ENCODE data around the gene SLC9A9. TPM values are rescaled to one million over a fixed set of nuclear protein-coding genes. Genes with fewer than 3 reads are reported as not detected.

Gene SLC9A9
- total and polyA plus RNA-seq, 2 of the 8 experiments (the other 6 are each of a cell fraction or from before 2014, with no cell fraction given), result 0.48 to 1.1 TPM

- TF ChIP-seq, protein P1, sequence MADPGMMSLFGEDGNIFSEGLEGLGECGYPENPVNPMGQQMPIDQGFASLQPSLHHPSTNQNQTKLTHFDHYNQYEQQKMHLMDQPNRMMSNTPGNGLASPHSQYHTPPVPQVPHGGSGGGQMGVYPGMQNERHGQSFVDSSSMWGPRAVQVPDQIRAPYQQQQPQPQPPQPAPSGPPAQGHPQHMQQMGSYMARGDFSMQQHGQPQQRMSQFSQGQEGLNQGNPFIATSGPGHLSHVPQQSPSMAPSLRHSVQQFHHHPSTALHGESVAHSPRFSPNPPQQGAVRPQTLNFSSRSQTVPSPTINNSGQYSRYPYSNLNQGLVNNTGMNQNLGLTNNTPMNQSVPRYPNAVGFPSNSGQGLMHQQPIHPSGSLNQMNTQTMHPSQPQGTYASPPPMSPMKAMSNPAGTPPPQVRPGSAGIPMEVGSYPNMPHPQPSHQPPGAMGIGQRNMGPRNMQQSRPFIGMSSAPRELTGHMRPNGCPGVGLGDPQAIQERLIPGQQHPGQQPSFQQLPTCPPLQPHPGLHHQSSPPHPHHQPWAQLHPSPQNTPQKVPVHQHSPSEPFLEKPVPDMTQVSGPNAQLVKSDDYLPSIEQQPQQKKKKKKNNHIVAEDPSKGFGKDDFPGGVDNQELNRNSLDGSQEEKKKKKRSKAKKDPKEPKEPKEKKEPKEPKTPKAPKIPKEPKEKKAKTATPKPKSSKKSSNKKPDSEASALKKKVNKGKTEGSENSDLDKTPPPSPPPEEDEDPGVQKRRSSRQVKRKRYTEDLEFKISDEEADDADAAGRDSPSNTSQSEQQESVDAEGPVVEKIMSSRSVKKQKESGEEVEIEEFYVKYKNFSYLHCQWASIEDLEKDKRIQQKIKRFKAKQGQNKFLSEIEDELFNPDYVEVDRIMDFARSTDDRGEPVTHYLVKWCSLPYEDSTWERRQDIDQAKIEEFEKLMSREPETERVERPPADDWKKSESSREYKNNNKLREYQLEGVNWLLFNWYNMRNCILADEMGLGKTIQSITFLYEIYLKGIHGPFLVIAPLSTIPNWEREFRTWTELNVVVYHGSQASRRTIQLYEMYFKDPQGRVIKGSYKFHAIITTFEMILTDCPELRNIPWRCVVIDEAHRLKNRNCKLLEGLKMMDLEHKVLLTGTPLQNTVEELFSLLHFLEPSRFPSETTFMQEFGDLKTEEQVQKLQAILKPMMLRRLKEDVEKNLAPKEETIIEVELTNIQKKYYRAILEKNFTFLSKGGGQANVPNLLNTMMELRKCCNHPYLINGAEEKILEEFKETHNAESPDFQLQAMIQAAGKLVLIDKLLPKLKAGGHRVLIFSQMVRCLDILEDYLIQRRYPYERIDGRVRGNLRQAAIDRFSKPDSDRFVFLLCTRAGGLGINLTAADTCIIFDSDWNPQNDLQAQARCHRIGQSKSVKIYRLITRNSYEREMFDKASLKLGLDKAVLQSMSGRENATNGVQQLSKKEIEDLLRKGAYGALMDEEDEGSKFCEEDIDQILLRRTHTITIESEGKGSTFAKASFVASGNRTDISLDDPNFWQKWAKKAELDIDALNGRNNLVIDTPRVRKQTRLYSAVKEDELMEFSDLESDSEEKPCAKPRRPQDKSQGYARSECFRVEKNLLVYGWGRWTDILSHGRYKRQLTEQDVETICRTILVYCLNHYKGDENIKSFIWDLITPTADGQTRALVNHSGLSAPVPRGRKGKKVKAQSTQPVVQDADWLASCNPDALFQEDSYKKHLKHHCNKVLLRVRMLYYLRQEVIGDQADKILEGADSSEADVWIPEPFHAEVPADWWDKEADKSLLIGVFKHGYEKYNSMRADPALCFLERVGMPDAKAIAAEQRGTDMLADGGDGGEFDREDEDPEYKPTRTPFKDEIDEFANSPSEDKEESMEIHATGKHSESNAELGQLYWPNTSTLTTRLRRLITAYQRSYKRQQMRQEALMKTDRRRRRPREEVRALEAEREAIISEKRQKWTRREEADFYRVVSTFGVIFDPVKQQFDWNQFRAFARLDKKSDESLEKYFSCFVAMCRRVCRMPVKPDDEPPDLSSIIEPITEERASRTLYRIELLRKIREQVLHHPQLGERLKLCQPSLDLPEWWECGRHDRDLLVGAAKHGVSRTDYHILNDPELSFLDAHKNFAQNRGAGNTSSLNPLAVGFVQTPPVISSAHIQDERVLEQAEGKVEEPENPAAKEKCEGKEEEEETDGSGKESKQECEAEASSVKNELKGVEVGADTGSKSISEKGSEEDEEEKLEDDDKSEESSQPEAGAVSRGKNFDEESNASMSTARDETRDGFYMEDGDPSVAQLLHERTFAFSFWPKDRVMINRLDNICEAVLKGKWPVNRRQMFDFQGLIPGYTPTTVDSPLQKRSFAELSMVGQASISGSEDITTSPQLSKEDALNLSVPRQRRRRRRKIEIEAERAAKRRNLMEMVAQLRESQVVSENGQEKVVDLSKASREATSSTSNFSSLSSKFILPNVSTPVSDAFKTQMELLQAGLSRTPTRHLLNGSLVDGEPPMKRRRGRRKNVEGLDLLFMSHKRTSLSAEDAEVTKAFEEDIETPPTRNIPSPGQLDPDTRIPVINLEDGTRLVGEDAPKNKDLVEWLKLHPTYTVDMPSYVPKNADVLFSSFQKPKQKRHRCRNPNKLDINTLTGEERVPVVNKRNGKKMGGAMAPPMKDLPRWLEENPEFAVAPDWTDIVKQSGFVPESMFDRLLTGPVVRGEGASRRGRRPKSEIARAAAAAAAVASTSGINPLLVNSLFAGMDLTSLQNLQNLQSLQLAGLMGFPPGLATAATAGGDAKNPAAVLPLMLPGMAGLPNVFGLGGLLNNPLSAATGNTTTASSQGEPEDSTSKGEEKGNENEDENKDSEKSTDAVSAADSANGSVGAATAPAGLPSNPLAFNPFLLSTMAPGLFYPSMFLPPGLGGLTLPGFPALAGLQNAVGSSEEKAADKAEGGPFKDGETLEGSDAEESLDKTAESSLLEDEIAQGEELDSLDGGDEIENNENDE (IDR thresholded peaks at IDR 0.05; ENCODE audit: insufficient replicate concordance, low read length), result no peak
- TF ChIP-seq TEAD4 (IDR thresholded peaks at IDR 0.05; ENCODE audit: low read depth, low read length), result no peak
- no peak for TF ChIP-seq CBX5 (IDR thresholded peaks at IDR 0.05; ENCODE audit: low read depth, low read length)
- TF ChIP-seq HDAC6 (IDR thresholded peaks at IDR 0.05; ENCODE audit: low read depth, low read length), result no peak
- no peak for TF ChIP-seq CHD1 (IDR thresholded peaks at IDR 0.05; ENCODE audit: low read depth, low read length)
- no peak for TF ChIP-seq CHD2 (IDR thresholded peaks at IDR 0.05; ENCODE audit: low read length)
- no peak for TF ChIP-seq TBP (IDR thresholded peaks at IDR 0.05; ENCODE audit: low read depth, low read length)
- TF ChIP-seq, protein P2, sequence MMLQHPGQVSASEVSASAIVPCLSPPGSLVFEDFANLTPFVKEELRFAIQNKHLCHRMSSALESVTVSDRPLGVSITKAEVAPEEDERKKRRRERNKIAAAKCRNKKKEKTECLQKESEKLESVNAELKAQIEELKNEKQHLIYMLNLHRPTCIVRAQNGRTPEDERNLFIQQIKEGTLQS (IDR thresholded peaks at IDR 0.05; ENCODE audit: insufficient read depth, low read depth, low read length), result no peak
- no peak for TF ChIP-seq GTF2F1 (IDR thresholded peaks at IDR 0.05; ENCODE audit: borderline replicate concordance, low read depth, low read length)
- TF ChIP-seq NRF1 (IDR thresholded peaks at IDR 0.05; ENCODE audit: low read depth, low read length), result no peak
- no peak for TF ChIP-seq POLR2A (IDR thresholded peaks at IDR 0.05; ENCODE audit: control extremely low read depth in 1 of 2, low read depth in 2 of 2, low read length in 2 of 2)
These were observed 111.9 kb downstream of the SLC9A9 start (continued) for GRCh38 chr3:143736205-143736997.
